ENCODE data around the gene TMX3.

GRCh38 chr18:68693091-68693815 lies 21.7 kb downstream of the TMX3 start:
- TF ChIP-seq REST (IDR thresholded peaks at IDR 0.05; ENCODE audit: low read depth) = no peak
- no peak for TF ChIP-seq EGR1 (IDR thresholded peaks at IDR 0.05)
- TF ChIP-seq NFIC (IDR thresholded peaks at IDR 0.05) = no peak
- TF ChIP-seq EP300 (IDR thresholded peaks at IDR 0.05; ENCODE audit: borderline replicate concordance) = no peak
- no peak for TF ChIP-seq CREB1 (IDR thresholded peaks at IDR 0.05; ENCODE audit: low read depth)
- TF ChIP-seq RAD21 (IDR thresholded peaks at IDR 0.05; ENCODE audit: low read depth) = no peak
- TF ChIP-seq TAF1 (IDR thresholded peaks at IDR 0.05; ENCODE audit: low read depth) = no peak

Data from Ishikawa (cell line).